Keratinocyte (primary cell): Measurements from ENCODE around the gene CENPV. TPM values are rescaled to one million over a fixed set of nuclear protein-coding genes. Genes with fewer than 3 reads are reported as not detected.

Experiments
- DNase-seq: peaks from one replicate; pipeline ENCODE4 v3.0.0-alpha.2; 2011; ENCODE audit warnings: low read depth, missing footprints, low spot score
- FAIRE-seq: peaks from 2 replicates; lab custom pipeline; 2011; peaks lifted over from hg19 to GRCh38; lab: Jason Lieb, UNC
- H2AFZ ChIP-seq: 2 replicates; pipeline ENCODE4 v1.6.0; 2012; ENCODE audit warnings: low read length, control low read depth, inconsistent platforms; ENCODE audit not compliant: control insufficient read depth
- H3K27ac ChIP-seq: 2 replicates; pipeline ENCODE4 v1.5.1; 2011; ENCODE audit warnings: low read length; ENCODE audit not compliant: control insufficient read depth, insufficient read depth
- H3K27me3 ChIP-seq: 3 replicates; pipeline ENCODE4 v1.6.0; 2011; ENCODE audit warnings: low read length; ENCODE audit not compliant: control insufficient read depth, insufficient read depth; ENCODE audit errors: extremely low read depth
- H3K36me3 ChIP-seq, 2 experiments: 2 replicates in 1 of 2; 3 replicates in 1 of 2; pipeline ENCODE4 v1.5.1; 2011; ENCODE audit warnings: low read length in 2 of 2, mild to moderate bottlenecking in 1 of 2; ENCODE audit not compliant: control insufficient read depth in 2 of 2, insufficient read depth in 2 of 2; ENCODE audit errors: extremely low read depth in 1 of 2
- H3K4me1 ChIP-seq: 3 replicates; pipeline ENCODE4 v1.5.1; 2011; ENCODE audit warnings: low read length; ENCODE audit not compliant: control insufficient read depth, insufficient read depth; ENCODE audit errors: extremely low read depth
- H3K4me2 ChIP-seq: 3 replicates; pipeline ENCODE4 v1.6.0; 2011; ENCODE audit warnings: low read depth, low read length; ENCODE audit not compliant: control insufficient read depth, insufficient read depth; ENCODE audit errors: extremely low read depth
- H3K4me3 ChIP-seq, 3 experiments: fragments of 200-600 bp in 1 of 3; sonication (generic) in 1 of 3; 2 replicates in 2 of 3; 3 replicates in 1 of 3; pipeline ENCODE4 v1.5.1; 2011 to 2016; ENCODE audit warnings: low read length in 3 of 3, mild to moderate bottlenecking in 3 of 3, control low read depth in 2 of 3, inconsistent platforms in 1 of 3, low read depth in 1 of 3, mixed read lengths in 1 of 3, mixed run types in 1 of 3, moderate library complexity in 1 of 3; ENCODE audit not compliant: control insufficient read depth in 2 of 3, insufficient read depth in 2 of 3; ENCODE audit errors: extremely low read depth in 1 of 3
- H3K79me2 ChIP-seq: 2 replicates; pipeline ENCODE4 v1.6.0; 2012; ENCODE audit warnings: low read length; ENCODE audit not compliant: control insufficient read depth, insufficient read depth
- H3K9ac ChIP-seq: 3 replicates; pipeline ENCODE4 v1.6.0; 2011; ENCODE audit warnings: low read length; ENCODE audit not compliant: control insufficient read depth, insufficient read depth; ENCODE audit errors: extremely low read depth
- H3K9me1 ChIP-seq: 3 replicates; pipeline ENCODE4 v1.6.0; 2011; ENCODE audit warnings: low read length; ENCODE audit not compliant: control insufficient read depth, insufficient read depth; ENCODE audit errors: extremely low read depth
- H3K9me3 ChIP-seq: 2 replicates; pipeline ENCODE4 v1.5.1; 2012; ENCODE audit warnings: low read depth, low read length; ENCODE audit not compliant: control insufficient read depth
- H4K20me1 ChIP-seq: 3 replicates; pipeline ENCODE4 v1.6.0; 2011; ENCODE audit warnings: low read length; ENCODE audit not compliant: control insufficient read depth, insufficient read depth; ENCODE audit errors: extremely low read depth
- CTCF ChIP-seq, 3 experiments: IDR thresholded peaks in 1 of 3; conservative IDR thresholded peaks in 1 of 3; optimal IDR thresholded peaks in 1 of 3; 2 replicates in 2 of 3; 3 replicates in 1 of 3; pipeline versions ENCODE3 to v1.5.1; 2011; ENCODE audit warnings: low read length in 3 of 3, mild to moderate bottlenecking in 3 of 3, moderate library complexity in 2 of 3, control low read depth in 1 of 3, inconsistent platforms in 1 of 3; ENCODE audit not compliant: insufficient read depth in 2 of 3; ENCODE audit errors: extremely low read depth in 1 of 3
- EZH2 ChIP-seq: IDR thresholded peaks from one replicate; pipeline ENCODE4 v1.6.1; 2012; ENCODE audit warnings: inconsistent platforms, mild to moderate bottlenecking, low read length, moderate library complexity
- dilution Hi-C: fragments of 300-500 bp; cut with MboI; formaldehyde crosslinking; loops from one replicate; pipeline ENCODE4 v1.7.0; 2020; ENCODE audit warnings: low sequenced_read_pairs; ENCODE audit not compliant: extremely low pct_ligation_motif_present
- polyA plus RNA-seq, 5 experiments: library from polyadenylated mRNA; depleted of rRNA in 3 of 5; stranded (reverse) in 3 of 5; stranded (forward) in 1 of 5; unstranded in 1 of 5; fragments of >200 nt; gene quantifications; 1 replicate in 1 of 5; 2 replicates in 3 of 5; 3 replicates in 1 of 5; pipeline versions ENCODE4 v1.2.1 to v1.2.3, GENCODE V29; 2011 to 2012; ENCODE audit warnings: missing spikeins in 2 of 5, low read depth in 1 of 5, low replicate concordance in 1 of 5

The CENPV gene
- polyA plus RNA-seq, 1 donor (not counting 4 experiments of a cell fraction or from before 2014, with no cell fraction given), result 1.5 TPM

GRCh38 chr17:16354585-16354984 lies 1.3 kb upstream of the CENPV start:
- Histone ChIP-seq H2AFZ (no peak overlapping the region), H3K79me2 (no peaks in the 10 kb centered on the region), H4K20me1 (no peaks in the 10 kb centered on the region), H3K9ac (no peak overlapping the region), H3K9me3 (no peaks in the 10 kb centered on the region), H3K36me3 (no peaks in the 10 kb centered on the region), H3K4me1 (peaks cover 6% of the 10 kb centered on the region), H3K9me1 (no peaks in the 10 kb centered on the region), H3K4me2 (no peak overlapping the region), H3K4me3 (no peak overlapping the region), H3K27ac (no peak overlapping the region), H3K27me3 (peaks cover 12% of the 10 kb centered on the region)
- no peak for DNase-seq
- FAIRE-seq, result no peak
- TF ChIP-seq EZH2 (no peak), CTCF (optimal IDR thresholded peaks at IDR 0.05 in 1 of 3, IDR thresholded peaks at IDR 0.05 in 1 of 3, conservative IDR thresholded peaks at IDR 0.05 in 1 of 3; ENCODE audit: extremely low read depth in 1 of 3, insufficient read depth in 2 of 3, low read length in 3 of 3) (no peak)
- dilution Hi-C loops, result no loop called here

DNA sequence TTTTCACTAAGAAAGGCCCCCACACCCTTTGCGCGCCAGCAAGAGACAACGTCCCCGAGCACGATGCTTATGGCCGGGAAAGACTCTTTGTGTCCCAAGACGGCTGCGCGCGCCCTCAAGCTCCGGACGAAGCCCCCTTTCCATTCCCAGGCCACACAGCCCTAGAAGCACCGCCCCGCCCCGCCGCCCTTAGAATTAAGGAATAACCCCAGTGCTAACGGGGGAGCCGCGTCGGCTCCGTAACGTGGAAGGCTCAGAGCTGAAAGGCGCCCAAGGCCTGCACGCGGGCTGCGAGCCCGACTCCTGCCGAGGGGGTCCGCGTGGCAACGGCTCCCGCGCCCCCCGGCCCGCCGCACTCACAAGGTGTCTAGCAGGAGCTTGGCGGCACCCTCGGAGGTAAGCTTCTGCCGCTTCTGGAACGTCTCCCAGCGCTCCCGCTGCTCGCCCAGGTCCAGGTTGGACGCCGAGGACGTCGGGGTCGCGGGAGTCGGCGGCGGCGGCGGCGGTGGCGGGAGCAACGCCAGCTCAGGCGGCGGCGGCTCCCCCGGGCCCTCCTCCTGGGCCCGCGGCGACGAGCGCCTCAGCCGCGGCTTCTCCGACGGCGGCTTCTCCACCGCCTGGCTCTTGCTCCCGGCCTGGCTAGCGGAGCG lies 477 bp downstream of the CENPV start:
- Histone ChIP-seq H3K4me1 (peaks cover 6% of the 10 kb centered on the region), H3K79me2 (no peaks in the 10 kb centered on the region), H3K4me2 (peak overlapping the region; percentile 69), H3K9me1 (no peaks in the 10 kb centered on the region), H3K27ac (no peak overlapping the region), H3K27me3 (peaks cover 12% of the 10 kb centered on the region), H3K9ac (peak overlapping the region; percentile 37), H2AFZ (peak overlapping the region; percentile 43), H3K36me3 (peaks cover 0 to 2% of the 10 kb centered on the region in 2 experiments), H3K9me3 (no peaks in the 10 kb centered on the region), H4K20me1 (no peaks in the 10 kb centered on the region), H3K4me3 (peak overlapping the region; percentile 33 to 77 (median 40))
- DNase-seq (no peak), FAIRE-seq (no peak)
- dilution Hi-C loops, result no loop called here
- TF ChIP-seq CTCF (optimal IDR thresholded peaks at IDR 0.05 in 1 of 3, IDR thresholded peaks at IDR 0.05 in 1 of 3, conservative IDR thresholded peaks at IDR 0.05 in 1 of 3; ENCODE audit: extremely low read depth in 1 of 3, insufficient read depth in 2 of 3, low read length in 3 of 3) (no peak), EZH2 (peak; percentile 56)
